HEK293T (cell line): ENCODE results near the gene PCP4L1.

ENCODE experiments used
- ARNT ChIP-seq: fragments of 450-650 bp; IDR thresholded peaks from 2 replicates; pipeline ENCODE4 v1.6.1; 2017; ENCODE audit warnings: mild to moderate bottlenecking
- ELF4 ChIP-seq: fragments of 450-650 bp; IDR thresholded peaks from 2 replicates; pipeline ENCODE4 v1.6.1; 2017; ENCODE audit warnings: antibody characterized with exemption
- FOXA1 ChIP-seq: fragments of 450-650 bp; IDR thresholded peaks from 2 replicates; pipeline ENCODE4 v1.6.1; 2016; ENCODE audit warnings: mild to moderate bottlenecking
- LEF1 ChIP-seq: fragments of 450-650 bp; IDR thresholded peaks from 2 replicates; pipeline ENCODE4 v1.6.1; 2017; ENCODE audit warnings: mild to moderate bottlenecking, borderline replicate concordance
- NFRKB ChIP-seq: fragments of 450-650 bp; IDR thresholded peaks from 2 replicates; pipeline ENCODE4 v1.6.1; 2016; ENCODE audit warnings: mild to moderate bottlenecking, moderate library complexity
- PKNOX1 ChIP-seq: fragments of 450-650 bp; IDR thresholded peaks from 2 replicates; pipeline ENCODE4 v1.6.1; 2016
- SUZ12 ChIP-seq: fragments of 450-650 bp; IDR thresholded peaks from 2 replicates; pipeline ENCODE4 v1.6.1; 2016; ENCODE audit warnings: mild to moderate bottlenecking

- no peak for TF ChIP-seq PKNOX1
- TF ChIP-seq FOXA1: no peak
- no peak for TF ChIP-seq NFRKB
- no peak for TF ChIP-seq ARNT
- TF ChIP-seq LEF1: no peak
- TF ChIP-seq ELF4: no peak
- TF ChIP-seq SUZ12: no peak
These were observed 30.5 kb upstream of the PCP4L1 start for GRCh38 chr1:161228032-161228431.
